Naive thymus-derived CD8-positive, alpha-beta T cell (primary cell): Measurements from ENCODE around the gene FAM76A. TPM values are rescaled to one million over a fixed set of nuclear protein-coding genes. Genes with fewer than 3 reads are reported as not detected.
A peak's percentile ranks its signal among the peaks of the same experiment; 100 is the strongest.
"Not testable (repeated sequence)": the region's sequence is repeated elsewhere in the genome, so short reads cannot be mapped to it uniquely, and the experiment has no call there.

ENCODE experiments used
- ATAC-seq, 2 donors: fragments of 150-1000 bp; cut with Tn5 transposase in 1 of 2; sonication (Bioruptor Pico), chemical (Tn5 transposase) in 1 of 2; 1 replicate in 1 of 2; 2 replicates in 1 of 2; pipeline ENCODE4 v1.10.0; 2021; ENCODE audit warnings: mild to moderate bottlenecking in 2 of 2, moderate library complexity in 2 of 2
- POLR2A ChIA-PET: fragments of 350-600 bp; sonication (Branson Sonifier 250); formaldehyde crosslinking; loops from one replicate; lab custom pipeline; 2021; ENCODE audit warnings: antibody characterized with exemption; lab: Charles Lee
- DNase-seq, 10 donors: peaks; one replicate each; pipeline versions ENCODE4 v3.0.0 to v3.0.0-alpha.2; 2020 to 2022
- H3K27ac Mint-ChIP-seq, 10 donors: one replicate each; pipeline ENCODE4 v1.8.0; 2020 to 2022; ENCODE audit warnings: mild to moderate bottlenecking in 10 of 10, mixed read lengths in 10 of 10, moderate library complexity in 4 of 10, inconsistent platforms in 1 of 10
- H3K27me3 Mint-ChIP-seq, 5 donors: one replicate each; pipeline ENCODE4 v1.8.0; 2021 to 2022; ENCODE audit warnings: mixed read lengths in 5 of 5
- H3K36me3 Mint-ChIP-seq, 3 donors: one replicate each; pipeline ENCODE4 v1.8.0; 2020 to 2022; ENCODE audit warnings: mixed read lengths in 3 of 3, mild to moderate bottlenecking in 2 of 3, inconsistent platforms in 1 of 3
- H3K4me1 Mint-ChIP-seq, 4 donors: one replicate each; pipeline ENCODE4 v1.8.0; 2021 to 2022; ENCODE audit warnings: mixed read lengths in 4 of 4
- H3K4me3 Mint-ChIP-seq, 10 donors: one replicate each; pipeline ENCODE4 v1.8.0; 2020 to 2022; ENCODE audit warnings: mild to moderate bottlenecking in 10 of 10, mixed read lengths in 10 of 10, moderate library complexity in 6 of 10, inconsistent platforms in 1 of 10
- H3K9me3 Mint-ChIP-seq, 9 donors: one replicate each; pipeline ENCODE4 v1.8.0; 2020 to 2022; ENCODE audit warnings: mixed read lengths in 9 of 9, mild to moderate bottlenecking in 3 of 9, inconsistent platforms in 1 of 9, moderate library complexity in 1 of 9
- polyA plus RNA-seq, 3 donors: library from polyadenylated mRNA; unstranded; fragments of 300-500 nt; fragmentation: Illumina TruSeq; gene quantifications; one replicate each; pipeline ENCODE4 v1.2.3, GENCODE V29; 2021
- total RNA-seq, 8 experiments: library from RNA in 2 of 8; stranded (reverse) in 2 of 8; gene quantifications; one replicate each; pipeline ENCODE4 v1.2.3 and lab custom pipeline; 2021 to 2026

Gene FAM76A
- total RNA-seq, result 10 to 100 TPM; 19.4 to 21.5 TPM
- polyA plus RNA-seq, result 1 to 10 TPM; 8.2 to 9.7 (median 9.0) TPM
- total RNA-seq (lab: John Stamatoyannopoulos, UW), result 16.6 to 40.8 (median 26.3) reads per million in 6 experiments

- H3K27me3 Mint-ChIP-seq, result no peaks in the 10 kb centered on the region
- H3K4me3 Mint-ChIP-seq, result peak within 1 kb of the TSS; percentile 84 to 95 (median 91)
- H3K36me3 Mint-ChIP-seq, result peaks cover 0 to 27% (median 8%) of the 10 kb centered on the region in 3 donors
- POLR2A ChIA-PET, result interaction anchor here (0.5 to 2.3 kb wide), 22 partner anchors 14 to 1456 kb away, joined by 3 to 34 read pairs (median 3); partner anchors contain the start of genes GPN2, IFI6, PPP1R8 and SRSF4
- no peaks in the 10 kb centered on the region for H3K9me3 Mint-ChIP-seq
- DNase-seq (peak; percentile 98 to 100 (median 100)), ATAC-seq (peak; percentile 88 to 91)
- H3K27ac Mint-ChIP-seq, result peak within 1 kb of the TSS; percentile 88 to 100 (median 99)
- H3K4me1 Mint-ChIP-seq, result peaks cover 12 to 33% (median 21%) of the 10 kb centered on the region in 4 donors
Observed at GRCh38 chr1:27725374-27726172, at the start of gene FAM76A. TSS of gene FAM76A (plus strand) at chr1:27725961. CDS start at chr1:27726081, 120 bp downstream.

GRCh38 chr1:27676410-27676809 is 49.4 kb upstream of the FAM76A start:
- H3K27me3 Mint-ChIP-seq, result no peaks in the 10 kb centered on the region
- ATAC-seq (no peak), DNase-seq (no peak)
- peaks cover 0 to 6% (median 5%) of the 10 kb centered on the region in 3 donors for H3K36me3 Mint-ChIP-seq
- POLR2A ChIA-PET, result interaction anchor here (0.7 kb wide), 1 partner anchor 127 kb away, joined by 3 read pairs; no protein-coding TSS in a partner anchor
- H3K4me3 Mint-ChIP-seq, result no peak overlapping the region
- H3K4me1 Mint-ChIP-seq, result peaks cover 8 to 16% (median 14%) of the 10 kb centered on the region in 4 donors
- H3K9me3 Mint-ChIP-seq, result peaks cover 0 to 25% (median 10%) of the 10 kb centered on the region in 9 donors
- H3K27ac Mint-ChIP-seq, result peak overlapping the region in 1 of 10 donors; percentile 21

GRCh38 chr1:27678747-27679146 is 47.0 kb upstream of the FAM76A start:
- Mint-ChIP-seq H3K4me3 (no peak overlapping the region), H3K9me3 (peaks cover 0 to 39% (median 20%) of the 10 kb centered on the region in 9 donors), H3K36me3 (peaks cover 0 to 13% (median 9%) of the 10 kb centered on the region in 3 donors), H3K27ac (no peak overlapping the region), H3K27me3 (no peaks in the 10 kb centered on the region), H3K4me1 (no peaks in the 10 kb centered on the region)
- DNase-seq, result no peak
- no peak for ATAC-seq
- POLR2A ChIA-PET, result no interaction called here

- POLR2A ChIA-PET, result interaction anchor here (0.7 kb wide), 1 partner anchor 49 kb away, joined by 4 read pairs; no protein-coding TSS in a partner anchor
- not testable (repeated sequence) for H3K4me1 Mint-ChIP-seq
Observed at GRCh38 chr1:27680225-27680791, 45.5 kb upstream of the FAM76A start.

GRCh38 chr1:27681580-27681979 is 44.2 kb upstream of the FAM76A start:
- not testable (repeated sequence) for H3K4me1 Mint-ChIP-seq

More at GRCh38 chr1:27680225-27680791, 45.5 kb upstream of the FAM76A start:
- not testable (repeated sequence) for H3K27me3 Mint-ChIP-seq, DNase-seq, ATAC-seq, H3K27ac Mint-ChIP-seq, H3K4me3 Mint-ChIP-seq
- H3K36me3 Mint-ChIP-seq, result peaks cover 0 to 13% (median 9%) of the 10 kb centered on the region in 3 donors
- H3K9me3 Mint-ChIP-seq, result peaks cover 0 to 41% (median 20%) of the 10 kb centered on the region in 9 donors

GRCh38 chr1:27682351-27682944 is 43.3 kb upstream of the FAM76A start:
- POLR2A ChIA-PET, result no interaction called here
- H3K4me1 Mint-ChIP-seq, result peaks cover 0 to 2% (median 0%) of the 10 kb centered on the region in 4 donors
- ATAC-seq (no peak), DNase-seq (no peak)
- peaks cover 0 to 13% (median 9%) of the 10 kb centered on the region in 3 donors for H3K36me3 Mint-ChIP-seq
- H3K9me3 Mint-ChIP-seq, result peaks cover 0 to 41% (median 20%) of the 10 kb centered on the region in 9 donors
- H3K4me3 Mint-ChIP-seq, result no peak overlapping the region
- peaks cover 0 to 2% (median 0%) of the 10 kb centered on the region in 5 donors for H3K27me3 Mint-ChIP-seq
- no peak overlapping the region for H3K27ac Mint-ChIP-seq

More at GRCh38 chr1:27681580-27681979, 44.2 kb upstream of the FAM76A start:
- H3K4me3 Mint-ChIP-seq, ATAC-seq, H3K27ac Mint-ChIP-seq, H3K27me3 Mint-ChIP-seq, DNase-seq: not testable (repeated sequence)
- POLR2A ChIA-PET, result interaction anchor here (0.6 kb wide), 1 partner anchor 60 kb away, joined by 3 read pairs; no protein-coding TSS in a partner anchor
- peaks cover 0 to 41% (median 20%) of the 10 kb centered on the region in 9 donors for H3K9me3 Mint-ChIP-seq
- peaks cover 0 to 13% (median 9%) of the 10 kb centered on the region in 3 donors for H3K36me3 Mint-ChIP-seq

GRCh38 chr1:27684176-27684575 is 41.6 kb upstream of the FAM76A start:
- Mint-ChIP-seq H3K27me3 (peaks cover 0 to 2% (median 0%) of the 10 kb centered on the region in 5 donors), H3K27ac (no peak overlapping the region), H3K36me3 (peaks cover 0 to 9% (median 7%) of the 10 kb centered on the region in 3 donors), H3K4me1 (peaks cover 0 to 2% (median 0%) of the 10 kb centered on the region in 4 donors), H3K9me3 (peaks cover 0 to 36% (median 20%) of the 10 kb centered on the region in 9 donors), H3K4me3 (no peak overlapping the region)
- DNase-seq, result no peak
- POLR2A ChIA-PET, result no interaction called here
- no peak for ATAC-seq

- H3K4me3 Mint-ChIP-seq, result no peak overlapping the region
- peaks cover 0 to 2% (median 0%) of the 10 kb centered on the region in 5 donors for H3K27me3 Mint-ChIP-seq
- no peak for DNase-seq
- peaks cover 0 to 8% (median 4%) of the 10 kb centered on the region in 3 donors for H3K36me3 Mint-ChIP-seq
- no peak for ATAC-seq
- no peak overlapping the region for H3K27ac Mint-ChIP-seq
- peaks cover 0 to 2% (median 0%) of the 10 kb centered on the region in 4 donors for H3K4me1 Mint-ChIP-seq
- POLR2A ChIA-PET, result interaction anchor here (0.6 kb wide), 1 partner anchor 793 kb away, joined by 4 read pairs; no protein-coding TSS in a partner anchor
- H3K9me3 Mint-ChIP-seq, result peaks cover 0 to 18% (median 12%) of the 10 kb centered on the region in 9 donors
Observed at GRCh38 chr1:27686223-27686990, 39.4 kb upstream of the FAM76A start.

- POLR2A ChIA-PET, result no interaction called here
- DNase-seq (no peak), ATAC-seq (no peak)
- Mint-ChIP-seq H3K9me3 (peaks cover 0 to 6% (median under 1%) of the 10 kb centered on the region in 9 donors), H3K36me3 (peaks cover 0 to under 1% (median 0%) of the 10 kb centered on the region in 3 donors), H3K27ac (no peak overlapping the region), H3K4me3 (no peak overlapping the region), H3K27me3 (peaks cover 0 to 2% (median 0%) of the 10 kb centered on the region in 5 donors), H3K4me1 (peaks cover 0 to 2% (median 0%) of the 10 kb centered on the region in 4 donors)
Observed at GRCh38 chr1:27687906-27688305, 37.9 kb upstream of the FAM76A start.

- POLR2A ChIA-PET, result no interaction called here
- H3K27me3 Mint-ChIP-seq, result peaks cover 0 to 2% (median 0%) of the 10 kb centered on the region in 5 donors
- no peak for ATAC-seq
Observed at GRCh38 chr1:27689423-27690173, 36.2 kb upstream of the FAM76A start.

GRCh38 chr1:27690183-27690582 is 35.6 kb upstream of the FAM76A start:
- H3K27me3 Mint-ChIP-seq, result no peaks in the 10 kb centered on the region
- H3K4me1 Mint-ChIP-seq, result no peaks in the 10 kb centered on the region
- H3K36me3 Mint-ChIP-seq, result no peaks in the 10 kb centered on the region
- H3K27ac Mint-ChIP-seq, result no peak overlapping the region
- POLR2A ChIA-PET, result no interaction called here
- H3K9me3 Mint-ChIP-seq, result peaks cover 0 to 4% (median 0%) of the 10 kb centered on the region in 9 donors
- ATAC-seq, result no peak
- no peak for DNase-seq
- no peak overlapping the region for H3K4me3 Mint-ChIP-seq

More at GRCh38 chr1:27689423-27690173, 36.2 kb upstream of the FAM76A start:
- peak overlapping the region in 1 of 10 donors; percentile 36 for H3K27ac Mint-ChIP-seq
- no peak for DNase-seq
- H3K9me3 Mint-ChIP-seq, result peaks cover 0 to 4% (median 0%) of the 10 kb centered on the region in 9 donors
- H3K36me3 Mint-ChIP-seq, result no peaks in the 10 kb centered on the region
- H3K4me1 Mint-ChIP-seq, result peaks cover 0 to 2% (median 0%) of the 10 kb centered on the region in 4 donors
- H3K4me3 Mint-ChIP-seq, result no peak overlapping the region
